GM21825 (cell line): ENCODE results near the gene TDP1.
A peak's percentile ranks its signal among the peaks of the same experiment; 100 is the strongest.

Experiments
- ATAC-seq: cut with Tn5 transposase; IDR thresholded peaks from one replicate; pipeline ENCODE4 v1.9.1; 2021; ENCODE audit warnings: mild to moderate bottlenecking, moderate library complexity; ENCODE audit not compliant: unreplicated experiment

The TDP1 gene

GRCh38 chr14:89955745-89956660 is at the start of gene TDP1:
TDP1 (plus strand) TSS chr14:89955927; CDS start chr14:89963115, 7,188 bp downstream.
- ATAC-seq = peak; percentile 62

GRCh38 chr14:89906000-89906399 is 49.7 kb upstream of the TDP1 start:
- ATAC-seq = no peak

- no peak for ATAC-seq
Measured at GRCh38 chr14:89907655-89908054, 48.1 kb upstream of the TDP1 start.

- ATAC-seq = no peak
Measured at GRCh38 chr14:89908712-89909450, 46.8 kb upstream of the TDP1 start.

- no peak for ATAC-seq
Measured at GRCh38 chr14:89909586-89909985, 46.1 kb upstream of the TDP1 start.

- no peak for ATAC-seq
Measured at GRCh38 chr14:89910691-89911009, 45.1 kb upstream of the TDP1 start.

- no peak for ATAC-seq
Measured at GRCh38 chr14:89911010-89911919, 44.5 kb upstream of the TDP1 start.

- ATAC-seq = no peak
Measured at GRCh38 chr14:89912221-89912620, 43.5 kb upstream of the TDP1 start.

- no peak for ATAC-seq
Measured at GRCh38 chr14:89912667-89913211, 43.0 kb upstream of the TDP1 start.

GRCh38 chr14:89915114-89915878 is 40.4 kb upstream of the TDP1 start:
- ATAC-seq = no peak

- no peak for ATAC-seq
Measured at GRCh38 chr14:89918721-89919120, 37.0 kb upstream of the TDP1 start.

GRCh38 chr14:89920056-89920455 is 35.7 kb upstream of the TDP1 start:
- no peak for ATAC-seq

GRCh38 chr14:89921346-89921745 is 34.4 kb upstream of the TDP1 start:
- no peak for ATAC-seq

- no peak for ATAC-seq
Measured at GRCh38 chr14:89922031-89922907, 33.5 kb upstream of the TDP1 start.

GRCh38 chr14:89924268-89924667 is 31.5 kb upstream of the TDP1 start:
- ATAC-seq = no peak

- ATAC-seq = no peak
Measured at GRCh38 chr14:89926694-89927093, 29.0 kb upstream of the TDP1 start.

GRCh38 chr14:89927186-89927865 is 28.4 kb upstream of the TDP1 start:
- ATAC-seq = no peak

- no peak for ATAC-seq
Measured at GRCh38 chr14:89933002-89933401, 22.7 kb upstream of the TDP1 start.
